Measurements from ENCODE around the gene PABPN1L. TPM values are rescaled to one million over a fixed set of nuclear protein-coding genes. Genes with fewer than 3 reads are reported as not detected.

Gene PABPN1L
- total RNA-seq, 1 experiment from 2014 or later, result not detected

DNA sequence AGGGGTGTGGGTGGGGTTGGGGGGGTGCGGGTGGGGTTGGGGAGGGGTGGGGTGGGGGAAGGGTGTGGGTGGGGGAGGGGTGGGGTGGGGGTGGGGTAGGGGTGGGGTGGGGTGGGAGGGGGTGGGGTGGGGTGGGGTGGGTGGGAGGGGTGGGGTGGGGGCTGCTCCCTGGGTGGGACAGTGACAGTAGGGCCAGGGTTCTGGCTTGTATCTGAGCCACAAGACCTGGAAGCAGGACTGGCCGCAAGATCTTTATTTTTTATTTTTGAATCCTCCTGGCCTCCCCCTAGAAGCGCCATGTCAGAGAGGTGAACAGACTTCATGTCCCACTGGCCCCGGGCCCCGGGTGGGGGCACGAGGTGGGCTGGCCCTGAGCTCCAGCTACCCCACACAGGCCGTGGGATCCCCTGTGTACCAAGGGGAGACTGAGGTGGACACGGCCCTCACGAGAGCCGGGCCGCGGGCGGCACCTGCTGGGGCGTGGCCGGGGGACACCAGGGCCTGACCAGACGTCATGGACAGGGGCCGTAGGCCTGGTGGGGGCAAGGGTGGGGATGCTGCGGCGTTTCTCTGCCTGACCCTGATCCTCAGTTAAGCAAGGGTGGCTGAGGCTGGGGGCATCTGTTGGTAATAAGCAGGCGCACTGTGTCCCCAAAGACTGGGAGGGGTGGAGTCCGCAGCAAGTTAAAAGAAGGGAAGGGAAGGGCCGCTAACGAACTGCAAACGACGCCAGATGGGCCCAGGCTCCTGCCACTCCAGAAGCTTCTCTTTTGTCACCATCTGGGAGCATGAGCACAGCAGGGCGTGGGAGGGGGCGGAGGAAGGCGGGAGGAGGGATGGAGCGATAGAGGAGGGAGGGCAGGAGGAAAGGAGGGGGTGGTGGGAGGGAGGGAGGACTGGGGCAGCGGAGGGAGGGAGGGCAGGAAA is 22.3 kb upstream of the PABPN1L start:
- no peak for TF ChIP-seq CTCF (IDR thresholded peaks at IDR 0.05; ENCODE audit: insufficient read depth in 1 of 2, low read depth in 1 of 2, low read length in 1 of 2, severe bottlenecking in 1 of 2, unreplicated experiment in 1 of 2)
- H3K4me1 ChIP-seq, result no peaks in the 10 kb centered on the region
- H3K36me3 Mint-ChIP-seq (ENCODE audit: insufficient read depth, unreplicated experiment), result peaks cover 7% of the 10 kb centered on the region
- no peaks in the 10 kb centered on the region for H3K9me3 Mint-ChIP-seq (ENCODE audit: unreplicated experiment)
- no peaks in the 10 kb centered on the region for H3K4me1 Mint-ChIP-seq (ENCODE audit: low read depth, unreplicated experiment)
- no peaks in the 10 kb centered on the region for H3K27me3 ChIP-seq (replicated peaks; ENCODE audit: control insufficient read depth, insufficient read depth, low read length)
- DNase-seq, result no peak
- no peak overlapping the region for H3K4me3 Mint-ChIP-seq (ENCODE audit: unreplicated experiment)
- no peak overlapping the region for H3K27ac Mint-ChIP-seq (ENCODE audit: unreplicated experiment)
- ChIA-PET CTCF (no interaction called here), POLR2A (no interaction called here)
- H3K27me3 Mint-ChIP-seq (ENCODE audit: insufficient read depth, unreplicated experiment), result peaks cover 2% of the 10 kb centered on the region
- no peaks in the 10 kb centered on the region for H3K36me3 ChIP-seq (ENCODE audit: control insufficient read depth, insufficient read depth, low read length)
- H3K9me3 ChIP-seq, result no peaks in the 10 kb centered on the region
- intact Hi-C loops (cut with micrococcal nuclease; ENCODE audit: unreplicated experiment), result no loop called here
- H3K4me3 ChIP-seq (ENCODE audit: low read depth, low read length), result no peak overlapping the region
- no TSS peak for BruUV-seq (replicated peaks)

DNA sequence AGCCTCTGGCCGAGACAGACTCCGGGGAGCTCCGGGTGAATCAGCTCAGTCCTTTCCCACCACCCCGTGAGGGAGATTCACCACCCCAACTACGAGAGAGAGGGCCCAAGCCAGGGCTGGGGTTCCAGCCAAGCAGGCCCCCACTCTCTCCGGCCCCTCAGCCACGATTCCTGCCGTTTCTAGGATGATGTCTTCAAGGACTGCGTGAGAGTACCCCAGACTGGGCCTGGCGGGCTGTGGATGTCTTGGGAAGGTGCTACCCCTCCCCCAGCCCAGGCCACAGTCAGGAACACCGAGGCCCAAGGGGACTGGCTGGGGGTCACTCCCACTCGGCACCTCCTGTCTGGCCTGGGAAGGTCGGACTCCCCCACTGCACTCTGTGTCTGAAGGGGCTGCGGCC is 21.6 kb upstream of the PABPN1L start:
- no peaks in the 10 kb centered on the region for H3K27me3 ChIP-seq (replicated peaks; ENCODE audit: control insufficient read depth, insufficient read depth, low read length)
- TF ChIP-seq CTCF (IDR thresholded peaks at IDR 0.05; ENCODE audit: insufficient read depth in 1 of 2, low read depth in 1 of 2, low read length in 1 of 2, severe bottlenecking in 1 of 2, unreplicated experiment in 1 of 2), result no peak
- no peaks in the 10 kb centered on the region for H3K4me1 ChIP-seq
- POLR2A ChIA-PET, result no interaction called here
- no peaks in the 10 kb centered on the region for H3K9me3 ChIP-seq
- H3K36me3 ChIP-seq (ENCODE audit: control insufficient read depth, insufficient read depth, low read length), result no peaks in the 10 kb centered on the region
- H3K4me1 Mint-ChIP-seq (ENCODE audit: low read depth, unreplicated experiment), result no peaks in the 10 kb centered on the region
- intact Hi-C loops (cut with micrococcal nuclease; ENCODE audit: unreplicated experiment), result no loop called here
- DNase-seq, result no peak
- H3K9me3 Mint-ChIP-seq (ENCODE audit: unreplicated experiment), result no peaks in the 10 kb centered on the region
- CTCF ChIA-PET, result no interaction called here
- H3K27me3 Mint-ChIP-seq (ENCODE audit: insufficient read depth, unreplicated experiment), result peaks cover 2% of the 10 kb centered on the region
- peaks cover 7% of the 10 kb centered on the region for H3K36me3 Mint-ChIP-seq (ENCODE audit: insufficient read depth, unreplicated experiment)
- BruUV-seq (replicated peaks), result no TSS peak
- H3K4me3 ChIP-seq (ENCODE audit: low read depth, low read length), result no peak overlapping the region
- H3K27ac Mint-ChIP-seq (ENCODE audit: unreplicated experiment), result no peak overlapping the region
- H3K4me3 Mint-ChIP-seq (ENCODE audit: unreplicated experiment), result no peak overlapping the region

DNA sequence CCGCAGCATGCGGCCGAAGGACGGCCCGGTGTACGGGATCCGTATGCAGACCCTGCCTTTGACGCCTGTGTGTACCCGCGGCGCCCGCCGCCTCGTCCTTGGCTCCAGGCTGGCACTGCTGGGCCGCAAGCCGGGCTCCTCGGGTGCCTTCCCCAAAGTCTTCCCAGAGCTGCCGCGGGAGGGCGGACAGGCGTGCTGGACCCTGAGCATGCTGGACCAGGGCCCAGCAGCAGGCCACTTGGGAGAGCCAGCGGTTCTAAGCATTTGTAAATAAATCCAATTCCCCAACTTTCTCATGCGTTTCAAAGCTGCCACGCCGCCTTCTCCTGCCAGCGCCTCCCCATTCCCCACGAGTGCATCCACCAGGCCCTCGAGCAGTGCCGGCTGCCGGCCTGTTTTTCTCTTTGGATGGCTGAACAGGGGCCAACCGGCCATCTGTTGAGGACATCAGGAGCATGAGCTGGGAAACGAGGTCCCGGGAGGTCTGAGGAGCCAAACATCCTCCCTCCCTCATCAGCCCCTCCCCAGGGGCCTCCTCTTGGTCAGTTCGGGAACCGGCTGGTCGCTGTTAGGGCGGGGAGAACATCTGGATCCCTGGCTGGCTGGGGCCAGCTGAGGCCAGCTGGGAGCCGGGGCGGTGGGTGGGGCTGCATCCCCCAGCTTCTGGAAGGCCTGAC is 20.5 kb upstream of the PABPN1L start:
- ChIA-PET CTCF (no interaction called here), POLR2A (no interaction called here)
- Mint-ChIP-seq H3K9me3 (ENCODE audit: unreplicated experiment) (no peaks in the 10 kb centered on the region), H3K4me3 (ENCODE audit: unreplicated experiment) (no peak overlapping the region), H3K4me1 (ENCODE audit: low read depth, unreplicated experiment) (no peaks in the 10 kb centered on the region), H3K36me3 (ENCODE audit: insufficient read depth, unreplicated experiment) (peaks cover 7% of the 10 kb centered on the region), H3K27me3 (ENCODE audit: insufficient read depth, unreplicated experiment) (peaks cover 2% of the 10 kb centered on the region), H3K27ac (ENCODE audit: unreplicated experiment) (no peak overlapping the region)
- no peak for DNase-seq
- H3K36me3 ChIP-seq (ENCODE audit: control insufficient read depth, insufficient read depth, low read length), result no peaks in the 10 kb centered on the region
- no peak for TF ChIP-seq CTCF (IDR thresholded peaks at IDR 0.05; ENCODE audit: insufficient read depth in 1 of 2, low read depth in 1 of 2, low read length in 1 of 2, severe bottlenecking in 1 of 2, unreplicated experiment in 1 of 2)
- intact Hi-C loops (cut with micrococcal nuclease; ENCODE audit: unreplicated experiment), result no loop called here
- H3K27me3 ChIP-seq (replicated peaks; ENCODE audit: control insufficient read depth, insufficient read depth, low read length), result no peaks in the 10 kb centered on the region
- no peak overlapping the region for H3K4me3 ChIP-seq (ENCODE audit: low read depth, low read length)
- H3K4me1 ChIP-seq, result no peaks in the 10 kb centered on the region
- no peaks in the 10 kb centered on the region for H3K9me3 ChIP-seq
- BruUV-seq (replicated peaks), result no TSS peak
